Measurements from ENCODE around the gene GPR65. TPM values are rescaled to one million over a fixed set of nuclear protein-coding genes. Genes with fewer than 3 reads are reported as not detected.

The GPR65 gene
- total and polyA plus RNA-seq, 3 experiments from 2014 or later = 15.2 to 40.4 (median 16.1) TPM

GRCh38 chr14:87994974-87995373 lies 10.0 kb upstream of the GPR65 start:
- Histone ChIP-seq H3K4me1 (ENCODE audit: insufficient read depth, low read length) (peaks cover 42% of the 10 kb centered on the region), H3K9me3 (ENCODE audit: low read length) (no peaks in the 10 kb centered on the region)
- POLR2A ChIA-PET = interaction anchor here (1.2 to 4.9 kb wide), 2 partner anchors 11 to 173 kb away, joined by 3 to 69 read pairs; partner anchors contain the start of gene GPR65

GRCh38 chr14:87995500-87996290 lies 9.2 kb upstream of the GPR65 start:
- Histone ChIP-seq H3K4me3 (ENCODE audit: low read length) (no peak overlapping the region), H3K4me1 (ENCODE audit: insufficient read depth, low read length) (peaks cover 42% of the 10 kb centered on the region), H3K36me3 (ENCODE audit: insufficient read depth, low read length) (no peaks in the 10 kb centered on the region), H3K27ac (ENCODE audit: low read depth, low read length) (peak overlapping the region; percentile 60), H3K9me3 (ENCODE audit: low read length) (no peaks in the 10 kb centered on the region), H3K27me3 (ENCODE audit: insufficient read depth, low read length, poor library complexity, severe bottlenecking) (no peaks in the 10 kb centered on the region)
- H3K4me3 Mint-ChIP-seq = peak overlapping the region; percentile 29 to 98 (median 91)
- H3K4me1 Mint-ChIP-seq = peaks cover 47 to 65% (median 62%) of the 10 kb centered on the region in 3 donors
- no peaks in the 10 kb centered on the region for H3K9me3 Mint-ChIP-seq
- ChIA-PET CTCF (interaction anchor here (0.8 to 2.3 kb wide), 5 partner anchors 10 to 173 kb away, joined by 3 to 14 read pairs (median 6); partner anchors contain the start of gene GPR65), POLR2A (interaction anchor here (1.2 to 4.9 kb wide), 2 partner anchors 10 to 173 kb away, joined by 3 to 69 read pairs; partner anchors contain the start of gene GPR65)
- peaks cover 0 to 4% (median 3%) of the 10 kb centered on the region in 3 donors for H3K36me3 Mint-ChIP-seq
- no peak for DNase-seq
- peak overlapping the region; percentile 96 to 100 (median 99) for H3K27ac Mint-ChIP-seq
- no peaks in the 10 kb centered on the region for H3K27me3 Mint-ChIP-seq

More at GRCh38 chr14:87994974-87995373, 10.0 kb upstream of the GPR65 start:
- peak overlapping the region; percentile 60 for H3K27ac ChIP-seq (ENCODE audit: low read depth, low read length)
- peak in 3 of 5 donors; percentile 39 to 65 (median 65) for DNase-seq
- no peaks in the 10 kb centered on the region for H3K27me3 Mint-ChIP-seq
- peaks cover 53 to 72% (median 69%) of the 10 kb centered on the region in 3 donors for H3K4me1 Mint-ChIP-seq
- no peaks in the 10 kb centered on the region for H3K9me3 Mint-ChIP-seq
- CTCF ChIA-PET = interaction anchor here (0.8 to 2.3 kb wide), 5 partner anchors 10 to 174 kb away, joined by 3 to 14 read pairs (median 6); partner anchors contain the start of gene GPR65
- H3K36me3 Mint-ChIP-seq = peaks cover 0 to 4% (median 3%) of the 10 kb centered on the region in 3 donors
- peak overlapping the region; percentile 96 to 100 (median 99) for H3K27ac Mint-ChIP-seq
- no peaks in the 10 kb centered on the region for H3K27me3 ChIP-seq (ENCODE audit: insufficient read depth, low read length, poor library complexity, severe bottlenecking)
- no peak overlapping the region for H3K4me3 ChIP-seq (ENCODE audit: low read length)
- no peaks in the 10 kb centered on the region for H3K36me3 ChIP-seq (ENCODE audit: insufficient read depth, low read length)
- H3K4me3 Mint-ChIP-seq = peak overlapping the region; percentile 79 to 98 (median 92)

GRCh38 chr14:87996291-87996592 lies 8.7 kb upstream of the GPR65 start:
- no peak for DNase-seq
- H3K36me3 ChIP-seq (ENCODE audit: insufficient read depth, low read length) = no peaks in the 10 kb centered on the region
- H3K27ac Mint-ChIP-seq = peak overlapping the region in 7 of 8 donors; percentile 96 to 100 (median 99)
- CTCF ChIA-PET = interaction anchor here (1.5 to 2.3 kb wide), 3 partner anchors 9 to 172 kb away, joined by 6 to 14 read pairs (median 6); partner anchors contain the start of gene GPR65
- peak overlapping the region; percentile 60 for H3K27ac ChIP-seq (ENCODE audit: low read depth, low read length)
- no peaks in the 10 kb centered on the region for H3K27me3 Mint-ChIP-seq
- peak overlapping the region in 1 of 7 donors; percentile 91 for H3K4me3 Mint-ChIP-seq
- H3K9me3 ChIP-seq (ENCODE audit: low read length) = no peaks in the 10 kb centered on the region
- peaks cover 42% of the 10 kb centered on the region for H3K4me1 ChIP-seq (ENCODE audit: insufficient read depth, low read length)
- no peaks in the 10 kb centered on the region for H3K27me3 ChIP-seq (ENCODE audit: insufficient read depth, low read length, poor library complexity, severe bottlenecking)
- H3K9me3 Mint-ChIP-seq = no peaks in the 10 kb centered on the region
- H3K36me3 Mint-ChIP-seq = peaks cover 0 to 3% (median 2%) of the 10 kb centered on the region in 3 donors
- peaks cover 44 to 59% (median 56%) of the 10 kb centered on the region in 3 donors for H3K4me1 Mint-ChIP-seq
- H3K4me3 ChIP-seq (ENCODE audit: low read length) = no peak overlapping the region
- POLR2A ChIA-PET = no interaction called here

GRCh38 chr14:87998482-87998881 lies 6.5 kb upstream of the GPR65 start:
- H3K4me3 Mint-ChIP-seq = no peak overlapping the region
- Histone ChIP-seq H3K4me1 (ENCODE audit: insufficient read depth, low read length) (peaks cover 43% of the 10 kb centered on the region), H3K27me3 (ENCODE audit: insufficient read depth, low read length, poor library complexity, severe bottlenecking) (no peaks in the 10 kb centered on the region), H3K27ac (ENCODE audit: low read depth, low read length) (no peak overlapping the region), H3K36me3 (ENCODE audit: insufficient read depth, low read length) (no peaks in the 10 kb centered on the region), H3K9me3 (ENCODE audit: low read length) (no peaks in the 10 kb centered on the region), H3K4me3 (ENCODE audit: low read length) (no peak overlapping the region)
- no peaks in the 10 kb centered on the region for H3K36me3 Mint-ChIP-seq
- no peak for DNase-seq
- H3K27ac Mint-ChIP-seq = peak overlapping the region in 4 of 8 donors; percentile 4 to 73 (median 24)
- ChIA-PET CTCF (no interaction called here), POLR2A (no interaction called here)
- H3K27me3 Mint-ChIP-seq = no peaks in the 10 kb centered on the region
- no peaks in the 10 kb centered on the region for H3K9me3 Mint-ChIP-seq
- H3K4me1 Mint-ChIP-seq = peaks cover 37 to 57% (median 52%) of the 10 kb centered on the region in 3 donors

- H3K4me3 ChIP-seq (ENCODE audit: low read length) = no peak overlapping the region
- H3K4me3 Mint-ChIP-seq = no peak overlapping the region
- H3K27me3 Mint-ChIP-seq = no peaks in the 10 kb centered on the region
- CTCF ChIA-PET = interaction anchor here (0.7 kb wide), 1 partner anchor 10 kb away, joined by 3 read pairs; no protein-coding TSS in a partner anchor
- no peaks in the 10 kb centered on the region for H3K9me3 Mint-ChIP-seq
- H3K27ac ChIP-seq (ENCODE audit: low read depth, low read length) = no peak overlapping the region
- H3K27ac Mint-ChIP-seq = peak overlapping the region in 2 of 8 donors; percentile 15 to 58
- peaks cover 36% of the 10 kb centered on the region for H3K4me1 ChIP-seq (ENCODE audit: insufficient read depth, low read length)
- POLR2A ChIA-PET = no interaction called here
- no peaks in the 10 kb centered on the region for H3K36me3 Mint-ChIP-seq
- H3K36me3 ChIP-seq (ENCODE audit: insufficient read depth, low read length) = no peaks in the 10 kb centered on the region
- DNase-seq = no peak
- H3K9me3 ChIP-seq (ENCODE audit: low read length) = no peaks in the 10 kb centered on the region
- no peaks in the 10 kb centered on the region for H3K27me3 ChIP-seq (ENCODE audit: insufficient read depth, low read length, poor library complexity, severe bottlenecking)
- H3K4me1 Mint-ChIP-seq = peaks cover 32 to 54% (median 50%) of the 10 kb centered on the region in 3 donors
Observed at GRCh38 chr14:87999277-87999676, 5.7 kb upstream of the GPR65 start.

- peaks cover 1 to 12% (median 6%) of the 10 kb centered on the region in 3 donors for H3K36me3 Mint-ChIP-seq
- peak overlapping the region in 5 of 8 donors; percentile 16 to 77 (median 59) for H3K27ac Mint-ChIP-seq
- H3K4me1 Mint-ChIP-seq = peaks cover 28 to 55% (median 52%) of the 10 kb centered on the region in 3 donors
- ChIA-PET CTCF (interaction anchor here (1.3 to 2.6 kb wide), 2 partner anchors 9 to 57 kb away, joined by 3 to 12 read pairs; partner anchors contain the start of gene GALC), POLR2A (no interaction called here)
- DNase-seq = peak in 1 of 5 donors; percentile 42
- H3K4me3 ChIP-seq (ENCODE audit: low read length) = no peak overlapping the region
- no peaks in the 10 kb centered on the region for H3K9me3 Mint-ChIP-seq
- no peaks in the 10 kb centered on the region for H3K27me3 Mint-ChIP-seq
- H3K36me3 ChIP-seq (ENCODE audit: insufficient read depth, low read length) = no peaks in the 10 kb centered on the region
- H3K4me1 ChIP-seq (ENCODE audit: insufficient read depth, low read length) = peaks cover 26% of the 10 kb centered on the region
- peak overlapping the region in 4 of 7 donors; percentile 1 to 55 (median 20) for H3K4me3 Mint-ChIP-seq
- H3K27ac ChIP-seq (ENCODE audit: low read depth, low read length) = no peak overlapping the region
- H3K27me3 ChIP-seq (ENCODE audit: insufficient read depth, low read length, poor library complexity, severe bottlenecking) = no peaks in the 10 kb centered on the region
- H3K9me3 ChIP-seq (ENCODE audit: low read length) = no peaks in the 10 kb centered on the region
Observed at GRCh38 chr14:88002421-88003075, 2.4 kb upstream of the GPR65 start.

- peaks cover 33% of the 10 kb centered on the region for H3K4me1 ChIP-seq (ENCODE audit: insufficient read depth, low read length)
- DNase-seq = no peak
- Mint-ChIP-seq H3K4me3 (peak overlapping the region in 1 of 7 donors; percentile 2), H3K27me3 (peaks cover 0 to 1% of the 10 kb centered on the region in 2 donors), H3K4me1 (peaks cover 35 to 64% (median 61%) of the 10 kb centered on the region in 3 donors), H3K27ac (peak overlapping the region in 2 of 8 donors; percentile 46 to 48), H3K9me3 (no peaks in the 10 kb centered on the region), H3K36me3 (peaks cover 4 to 18% (median 8%) of the 10 kb centered on the region in 3 donors)
- H3K9me3 ChIP-seq (ENCODE audit: low read length) = no peaks in the 10 kb centered on the region
- H3K4me3 ChIP-seq (ENCODE audit: low read length) = no peak overlapping the region
- no peaks in the 10 kb centered on the region for H3K27me3 ChIP-seq (ENCODE audit: insufficient read depth, low read length, poor library complexity, severe bottlenecking)
- H3K36me3 ChIP-seq (ENCODE audit: insufficient read depth, low read length) = no peaks in the 10 kb centered on the region
- ChIA-PET POLR2A (no interaction called here), CTCF (interaction anchor here (1.3 to 2.6 kb wide), 2 partner anchors 10 to 58 kb away, joined by 3 to 12 read pairs; partner anchors contain the start of gene GALC)
- no peak overlapping the region for H3K27ac ChIP-seq (ENCODE audit: low read depth, low read length)
Observed at GRCh38 chr14:88003425-88003824, 1.5 kb upstream of the GPR65 start.
